Neural cell (in vitro differentiated cells): Measurements from ENCODE around the gene TTC23L. TPM values are rescaled to one million over a fixed set of nuclear protein-coding genes. Genes with fewer than 3 reads are reported as not detected.

ENCODE experiments used
- H2AFZ ChIP-seq: fragments of 200-600, 300-800 bp; sonication (generic), shearing (Covaris generic); 2 replicates; pipeline ENCODE4 v1.6.0; 2014; ENCODE audit warnings: low read depth, mild to moderate bottlenecking, antibody characterized with exemption, low read length, moderate library complexity
- H3F3A ChIP-seq: fragments of 200-600 bp; shearing (Covaris generic); 2 replicates; pipeline ENCODE4 v1.6.1; 2016; ENCODE audit warnings: mild to moderate bottlenecking, moderate library complexity, mixed read lengths, antibody characterized with exemption, low read length; ENCODE audit not compliant: insufficient read depth, poor library complexity, severe bottlenecking
- H3K27ac ChIP-seq: fragments of 200-600, 300-800 bp; sonication (generic), shearing (Covaris generic); 2 replicates; pipeline ENCODE4 v1.5.1; 2014; ENCODE audit warnings: mild to moderate bottlenecking, low read length, moderate library complexity
- H3K27me3 ChIP-seq: fragments of 300-800, 200-600 bp; sonication (generic), shearing (Covaris generic); 2 replicates; pipeline ENCODE4 v1.6.0; 2014; ENCODE audit warnings: mild to moderate bottlenecking, low read depth, low read length, moderate library complexity; ENCODE audit not compliant: insufficient read depth
- H3K36me3 ChIP-seq: fragments of 300-800, 200-600 bp; sonication (generic), shearing (Covaris generic); 2 replicates; pipeline ENCODE4 v1.5.1; 2014; ENCODE audit warnings: mild to moderate bottlenecking, antibody characterized with exemption, low read length, moderate library complexity; ENCODE audit not compliant: insufficient read depth
- H3K4me2 ChIP-seq: fragments of 300-800, 200-600 bp; sonication (generic), shearing (Covaris generic); 2 replicates; pipeline ENCODE4 v1.6.0; 2014; ENCODE audit warnings: mild to moderate bottlenecking, low read length
- H3K4me3 ChIP-seq: fragments of 300-800, 200-600 bp; sonication (generic), shearing (Covaris generic); 2 replicates; pipeline ENCODE4 v1.5.1; 2014; ENCODE audit warnings: mild to moderate bottlenecking, low read length, moderate library complexity
- H3K79me2 ChIP-seq: fragments of 200-600 bp; shearing (Covaris generic); replicated peaks from 2 replicates; pipeline ENCODE4 v1.6.0; 2014; ENCODE audit warnings: mild to moderate bottlenecking, low read length, moderate library complexity; ENCODE audit not compliant: insufficient read depth
- H3K9ac ChIP-seq: fragments of 300-800, 200-600 bp; sonication (generic), shearing (Covaris generic); 2 replicates; pipeline ENCODE4 v1.6.1; 2016; ENCODE audit warnings: mild to moderate bottlenecking, low read length, mixed read lengths
- H3K9me2 ChIP-seq: fragments of 200-600 bp; shearing (Covaris generic); 2 replicates; pipeline ENCODE4 v1.6.1; 2016; ENCODE audit warnings: mild to moderate bottlenecking, low read length, mixed read lengths; ENCODE audit not compliant: insufficient read depth
- H3K9me3 ChIP-seq: fragments of 200-600, 300-800 bp; sonication (generic), shearing (Covaris generic); 2 replicates; pipeline ENCODE4 v1.6.1; 2016; ENCODE audit warnings: mild to moderate bottlenecking, mixed run types, low read length, moderate library complexity, mixed read lengths
- H4K20me1 ChIP-seq: fragments of 200-600 bp; shearing (Covaris generic); 2 replicates; pipeline ENCODE4 v1.6.1; 2016; ENCODE audit warnings: mild to moderate bottlenecking, mixed run types; ENCODE audit not compliant: insufficient read depth
- EP300 ChIP-seq: fragments of 450-650 bp; conservative IDR thresholded peaks from 2 replicates; pipeline ENCODE4 v1.6.1; 2014; ENCODE audit warnings: antibody characterized with exemption, mild to moderate bottlenecking, moderate library complexity; ENCODE audit not compliant: poor library complexity, severe bottlenecking
- EZH2 ChIP-seq: fragments of 200-600, 300-800 bp; shearing (Covaris generic), sonication (generic); IDR thresholded peaks from 2 replicates; pipeline ENCODE4 v1.6.1; 2014; ENCODE audit warnings: antibody characterized with exemption, low read length, borderline replicate concordance, mild to moderate bottlenecking; ENCODE audit not compliant: insufficient read depth, poor library complexity, severe bottlenecking
- MXI1 ChIP-seq: fragments of 450-650 bp; conservative IDR thresholded peaks from 2 replicates; pipeline ENCODE4 v1.6.1; 2014; ENCODE audit warnings: antibody characterized with exemption, mild to moderate bottlenecking; ENCODE audit not compliant: poor library complexity, severe bottlenecking
- POLR2AphosphoS5 ChIP-seq: IDR thresholded peaks from 2 replicates; pipeline ENCODE4 v1.6.1; 2012
- RAD21 ChIP-seq: fragments of 450-650 bp; conservative IDR thresholded peaks from 2 replicates; pipeline ENCODE4 v1.6.1; 2014; ENCODE audit warnings: antibody characterized with exemption, mild to moderate bottlenecking, moderate library complexity
- SMC3 ChIP-seq: fragments of 450-650 bp; conservative IDR thresholded peaks from 2 replicates; pipeline ENCODE4 v1.6.1; 2014; ENCODE audit warnings: antibody characterized with exemption, mild to moderate bottlenecking, moderate library complexity; ENCODE audit not compliant: poor library complexity
- TAF1 ChIP-seq: IDR thresholded peaks from 2 replicates; pipeline ENCODE4 v1.6.1; 2012; ENCODE audit warnings: low read depth
- polyA plus RNA-seq: library from polyadenylated mRNA; depleted of rRNA; stranded (reverse); fragments of >200 nt; gene quantifications from 2 replicates; pipeline ENCODE4 v1.2.3, GENCODE V29; 2014
- TF ChIP-seq, protein P1 (sequence below): IDR thresholded peaks from 2 replicates; pipeline ENCODE4 v1.6.1; 2012; ENCODE audit warnings: borderline replicate concordance

The TTC23L gene
- polyA plus RNA-seq, 1 donor from 2014 or later: 8.3 TPM

DNA sequence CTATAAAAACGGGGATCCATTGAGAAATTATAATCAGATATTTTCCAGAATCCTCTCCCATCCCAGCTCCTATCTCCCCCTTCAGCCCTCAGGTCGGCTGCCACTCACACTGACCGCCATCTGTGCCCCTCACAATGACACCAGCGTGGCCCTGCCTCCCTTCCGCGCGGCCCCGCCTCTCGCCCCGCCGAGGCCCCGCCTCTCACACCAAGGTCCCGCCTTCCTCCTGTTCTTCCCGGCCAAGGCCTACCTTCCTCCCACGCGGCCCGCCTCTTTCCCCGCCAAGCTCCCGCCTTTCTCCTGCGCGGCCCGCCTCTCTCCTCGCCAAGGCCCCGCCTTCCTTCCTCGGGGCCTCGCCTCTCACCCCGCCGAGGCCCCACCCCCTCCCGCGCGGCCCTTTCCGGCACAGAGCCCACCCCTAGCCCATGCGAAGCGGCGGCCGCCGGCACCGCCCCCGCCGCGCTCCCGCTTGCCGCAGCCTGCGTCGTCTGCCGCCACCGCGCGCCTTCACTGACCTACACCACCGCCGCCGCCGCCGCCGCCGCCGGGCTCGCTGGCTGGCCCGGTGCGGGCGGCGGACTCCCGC is 90.3 kb downstream of the TTC23L start, which contains the start of gene DNAJC21:
TSS of gene DNAJC21 (plus strand) at position 426 of the 586 bp plus-strand sequence. CDS start 261 bp downstream, outside the sequence.
- Histone ChIP-seq H3K36me3 (no peaks in the 10 kb centered on the region), H4K20me1 (no peaks in the 10 kb centered on the region), H3K4me3 (peak within 1 kb of the TSS; percentile 90), H3K27ac (peak within 1 kb of the TSS; percentile 71), H3K9me2 (no peaks in the 10 kb centered on the region), H2AFZ (peak within 1 kb of the TSS; percentile 81), H3K79me2 (peaks cover 29% of the 10 kb centered on the region), H3K9me3 (no peaks in the 10 kb centered on the region), H3K4me2 (peak within 1 kb of the TSS; percentile 73), H3K9ac (peak within 1 kb of the TSS; percentile 70), H3K27me3 (no peaks in the 10 kb centered on the region), H3F3A (peaks cover 5% of the 10 kb centered on the region)
- TF ChIP-seq POLR2AphosphoS5: peak; percentile 59
- peak; percentile 55 for TF ChIP-seq MXI1
- peak; percentile 9 for TF ChIP-seq RAD21
- TF ChIP-seq, protein P1, sequence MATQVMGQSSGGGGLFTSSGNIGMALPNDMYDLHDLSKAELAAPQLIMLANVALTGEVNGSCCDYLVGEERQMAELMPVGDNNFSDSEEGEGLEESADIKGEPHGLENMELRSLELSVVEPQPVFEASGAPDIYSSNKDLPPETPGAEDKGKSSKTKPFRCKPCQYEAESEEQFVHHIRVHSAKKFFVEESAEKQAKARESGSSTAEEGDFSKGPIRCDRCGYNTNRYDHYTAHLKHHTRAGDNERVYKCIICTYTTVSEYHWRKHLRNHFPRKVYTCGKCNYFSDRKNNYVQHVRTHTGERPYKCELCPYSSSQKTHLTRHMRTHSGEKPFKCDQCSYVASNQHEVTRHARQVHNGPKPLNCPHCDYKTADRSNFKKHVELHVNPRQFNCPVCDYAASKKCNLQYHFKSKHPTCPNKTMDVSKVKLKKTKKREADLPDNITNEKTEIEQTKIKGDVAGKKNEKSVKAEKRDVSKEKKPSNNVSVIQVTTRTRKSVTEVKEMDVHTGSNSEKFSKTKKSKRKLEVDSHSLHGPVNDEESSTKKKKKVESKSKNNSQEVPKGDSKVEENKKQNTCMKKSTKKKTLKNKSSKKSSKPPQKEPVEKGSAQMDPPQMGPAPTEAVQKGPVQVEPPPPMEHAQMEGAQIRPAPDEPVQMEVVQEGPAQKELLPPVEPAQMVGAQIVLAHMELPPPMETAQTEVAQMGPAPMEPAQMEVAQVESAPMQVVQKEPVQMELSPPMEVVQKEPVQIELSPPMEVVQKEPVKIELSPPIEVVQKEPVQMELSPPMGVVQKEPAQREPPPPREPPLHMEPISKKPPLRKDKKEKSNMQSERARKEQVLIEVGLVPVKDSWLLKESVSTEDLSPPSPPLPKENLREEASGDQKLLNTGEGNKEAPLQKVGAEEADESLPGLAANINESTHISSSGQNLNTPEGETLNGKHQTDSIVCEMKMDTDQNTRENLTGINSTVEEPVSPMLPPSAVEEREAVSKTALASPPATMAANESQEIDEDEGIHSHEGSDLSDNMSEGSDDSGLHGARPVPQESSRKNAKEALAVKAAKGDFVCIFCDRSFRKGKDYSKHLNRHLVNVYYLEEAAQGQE: no peak
- peak; percentile 30 for TF ChIP-seq TAF1
- no peak for TF ChIP-seq EP300
- TF ChIP-seq EZH2: no peak

DNA sequence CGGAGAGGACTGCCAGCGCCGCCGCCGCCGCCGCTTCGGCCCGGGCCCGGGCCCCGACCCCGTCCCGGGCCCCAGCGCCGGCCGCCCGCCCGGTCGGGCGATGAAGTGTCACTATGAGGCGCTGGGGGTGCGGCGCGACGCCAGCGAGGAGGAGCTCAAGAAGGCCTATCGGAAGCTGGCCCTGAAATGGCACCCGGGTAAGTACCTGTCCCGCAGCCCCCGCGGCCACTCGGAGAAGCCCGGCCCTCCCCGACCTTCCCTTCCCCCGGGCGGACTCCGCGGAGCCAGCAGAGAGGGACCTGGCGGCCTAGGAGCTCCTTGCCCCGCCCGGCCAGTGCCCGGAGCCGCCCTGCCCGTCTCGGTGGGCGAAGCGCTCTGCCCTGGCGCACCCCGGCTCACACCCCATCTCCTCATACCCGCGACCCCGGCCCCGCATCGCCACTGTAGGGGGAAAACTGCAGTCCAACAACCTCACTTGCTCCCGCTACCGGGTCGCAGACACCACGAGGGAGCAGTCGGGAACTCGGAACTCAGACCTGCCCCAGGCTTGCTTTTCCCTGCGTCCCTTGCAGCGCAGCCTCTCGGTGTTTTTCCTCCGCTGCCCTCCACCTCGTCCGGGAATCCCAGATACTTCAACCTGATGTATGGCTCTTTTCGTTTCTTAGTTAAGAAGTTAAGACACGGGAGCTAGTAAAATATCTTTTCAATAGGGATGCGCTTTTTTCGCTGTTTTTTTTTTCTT is 90.9 kb downstream of the TTC23L start:
- no peaks in the 10 kb centered on the region for H3K9me2 ChIP-seq
- H3K27ac ChIP-seq: peak overlapping the region; percentile 59
- H3K9ac ChIP-seq: peak overlapping the region; percentile 70
- H3K36me3 ChIP-seq: peaks cover 4% of the 10 kb centered on the region
- peak overlapping the region; percentile 58 for H2AFZ ChIP-seq
- peaks cover 5% of the 10 kb centered on the region for H3F3A ChIP-seq
- peak overlapping the region; percentile 90 for H3K4me3 ChIP-seq
- H3K79me2 ChIP-seq: peaks cover 29% of the 10 kb centered on the region
- no peaks in the 10 kb centered on the region for H3K27me3 ChIP-seq
- H4K20me1 ChIP-seq: no peaks in the 10 kb centered on the region
- peak overlapping the region; percentile 70 for H3K4me2 ChIP-seq
- TF ChIP-seq EZH2 (no peak), SMC3 (peak; percentile 55), RAD21 (peak; percentile 45), MXI1 (peak; percentile 79)
- TF ChIP-seq, protein P1: no peak
- H3K9me3 ChIP-seq: no peaks in the 10 kb centered on the region
